H1 (cell line): Measurements from ENCODE around the gene PLPP4.

Experiments used
- ASH2L ChIP-seq: fragments of 200-600, 300-600 bp; sonication (generic); IDR thresholded peaks from one replicate; pipeline ENCODE4 v1.7.1; 2017; ENCODE audit warnings: low read length
- ATF3 ChIP-seq: IDR thresholded peaks from 2 replicates; pipeline ENCODE4 v1.6.1; 2011; ENCODE audit warnings: low read depth, mild to moderate bottlenecking, low read length; ENCODE audit not compliant: insufficient read depth
- CTCF ChIP-seq, 3 experiments: IDR thresholded peaks; 1 replicate in 2 of 3; 2 replicates in 1 of 3; pipeline versions ENCODE4 v1.5.1 to v1.6.1; 2011; ENCODE audit warnings: low read length in 3 of 3, mild to moderate bottlenecking in 3 of 3, inconsistent platforms in 2 of 3, low read depth in 1 of 3, moderate library complexity in 1 of 3; ENCODE audit not compliant: insufficient read depth in 1 of 3; ENCODE audit errors: control extremely low read depth in 1 of 3
- EZH2 ChIP-seq: fragments of 200-600 bp; sonication (generic); IDR thresholded peaks from 2 replicates; pipeline ENCODE4 v1.7.1; 2012; ENCODE audit warnings: low read depth, mild to moderate bottlenecking, moderate library complexity, low read length, inconsistent platforms; ENCODE audit not compliant: severe bottlenecking
- JUN ChIP-seq: IDR thresholded peaks from 2 replicates; pipeline ENCODE4 v1.6.1; 2011; ENCODE audit warnings: low read depth, mild to moderate bottlenecking, improper control_type of control experiment, low read length
- MAFK ChIP-seq: IDR thresholded peaks from 2 replicates; pipeline ENCODE4 v1.6.1; 2012; ENCODE audit warnings: low read depth, mild to moderate bottlenecking, improper control_type of control experiment, low read length
- POLR2A ChIP-seq, 2 experiments: IDR thresholded peaks; 1 replicate in 1 of 2; 2 replicates in 1 of 2; pipeline ENCODE4 v1.6.1; 2011; ENCODE audit warnings: low read depth in 2 of 2, low read length in 2 of 2, mild to moderate bottlenecking in 2 of 2; ENCODE audit errors: control extremely low read depth in 1 of 2
- POLR2AphosphoS5 ChIP-seq: IDR thresholded peaks from 2 replicates; pipeline ENCODE4 v1.6.1; 2011; ENCODE audit warnings: low read depth, low read length
- POU5F1 ChIP-seq: IDR thresholded peaks from 2 replicates; pipeline ENCODE4 v1.6.1; 2011; ENCODE audit warnings: low read depth, mild to moderate bottlenecking, low read length, moderate library complexity
- RAD21 ChIP-seq, 2 experiments: IDR thresholded peaks in 1 of 2; conservative IDR thresholded peaks in 1 of 2; 2 replicates each; pipeline ENCODE4 v1.6.1; 2011; ENCODE audit warnings: low read depth in 2 of 2, low read length in 2 of 2, improper control_type of control experiment in 1 of 2, inconsistent platforms in 1 of 2, mild to moderate bottlenecking in 1 of 2, moderate library complexity in 1 of 2
- SIN3A ChIP-seq, 2 experiments: IDR thresholded peaks in 1 of 2; conservative IDR thresholded peaks in 1 of 2; 2 replicates each; pipeline ENCODE4 v1.6.1; 2011 to 2012; ENCODE audit warnings: low read length in 2 of 2, improper control_type of control experiment in 1 of 2, low read depth in 1 of 2, mild to moderate bottlenecking in 1 of 2
- USF2 ChIP-seq: IDR thresholded peaks from 2 replicates; pipeline ENCODE4 v1.6.1; 2011; ENCODE audit warnings: low read length, improper control_type of control experiment
- ZNF274 ChIP-seq: IDR thresholded peaks from 2 replicates; pipeline ENCODE4 v1.7.0; 2012; ENCODE audit warnings: low read length, borderline replicate concordance; ENCODE audit errors: extremely low read depth

GRCh38 chr10:120479506-120479905 is 22.5 kb downstream of the PLPP4 start:
- TF ChIP-seq SIN3A (conservative IDR thresholded peaks at IDR 0.05 in 1 of 2, IDR thresholded peaks at IDR 0.05 in 1 of 2; ENCODE audit: low read depth in 1 of 2, low read length in 2 of 2) = no peak
- TF ChIP-seq POLR2AphosphoS5 = no peak
- TF ChIP-seq ZNF274 = no peak
- TF ChIP-seq CTCF (IDR thresholded peaks at IDR 0.05; ENCODE audit: control extremely low read depth in 1 of 3, insufficient read depth in 1 of 3, low read depth in 1 of 3, low read length in 3 of 3) = no peak
- TF ChIP-seq RAD21 (IDR thresholded peaks at IDR 0.05 in 1 of 2, conservative IDR thresholded peaks at IDR 0.05 in 1 of 2; ENCODE audit: low read depth in 2 of 2, low read length in 2 of 2) = no peak
- TF ChIP-seq EZH2 = no peak
- no peak for TF ChIP-seq USF2
- TF ChIP-seq ATF3 = no peak
- no peak for TF ChIP-seq MAFK
- no peak for TF ChIP-seq POLR2A (IDR thresholded peaks at IDR 0.05; ENCODE audit: control extremely low read depth in 1 of 2, low read depth in 2 of 2, low read length in 2 of 2)
- no peak for TF ChIP-seq ASH2L
- no peak for TF ChIP-seq JUN
- no peak for TF ChIP-seq POU5F1
